Loucy (cell line): ENCODE measurements around the gene IFNLR1.

Source experiments
- H2AFZ ChIP-seq: fragments of 200-600 bp; sonication (generic); 2 replicates; pipeline ENCODE4 v1.6.0; 2016; ENCODE audit warnings: antibody characterized with exemption, mild to moderate bottlenecking, low read length, moderate library complexity
- H3F3A ChIP-seq: fragments of 200-600 bp; 2 replicates; pipeline ENCODE4 v1.6.0; 2016; ENCODE audit warnings: antibody characterized with exemption, low read depth, mild to moderate bottlenecking
- H3K27me3 ChIP-seq: fragments of 200-600 bp; sonication (generic); 2 replicates; pipeline ENCODE4 v1.6.1; 2014; ENCODE audit warnings: low read length, mild to moderate bottlenecking; ENCODE audit not compliant: insufficient read depth, poor library complexity, severe bottlenecking
- H3K36me3 ChIP-seq: fragments of 200-600 bp; sonication (generic); 2 replicates; pipeline ENCODE4 v1.6.1; 2016; ENCODE audit warnings: low read length; ENCODE audit not compliant: insufficient read depth
- H3K4me1 ChIP-seq: fragments of 200-600 bp; sonication (generic); 2 replicates; pipeline ENCODE4 v1.5.1; 2014; ENCODE audit warnings: low read length, mild to moderate bottlenecking; ENCODE audit not compliant: insufficient read depth, poor library complexity, severe bottlenecking
- H3K4me2 ChIP-seq: fragments of 200-600 bp; sonication (generic); 2 replicates; pipeline ENCODE4 v1.6.0; 2014; ENCODE audit warnings: antibody characterized with exemption, low read length, low read depth, mild to moderate bottlenecking; ENCODE audit not compliant: poor library complexity, severe bottlenecking
- H3K4me3 ChIP-seq: fragments of 200-600 bp; sonication (generic); 2 replicates; pipeline ENCODE4 v1.5.1; 2014; ENCODE audit warnings: low read length, mild to moderate bottlenecking, mixed read lengths; ENCODE audit not compliant: poor library complexity, severe bottlenecking
- H3K79me2 ChIP-seq: fragments of 200-600 bp; sonication (generic); 2 replicates; pipeline ENCODE4 v1.6.1; 2014; ENCODE audit warnings: low read length; ENCODE audit not compliant: insufficient read depth
- H3K9ac ChIP-seq: fragments of 200-600 bp; sonication (generic); 2 replicates; pipeline ENCODE4 v1.6.0; 2014; ENCODE audit warnings: mild to moderate bottlenecking, low read depth, low read length, moderate library complexity; ENCODE audit not compliant: poor library complexity, severe bottlenecking
- H3K9me2 ChIP-seq: fragments of 200-600 bp; sonication (generic); replicated peaks from 2 replicates; pipeline ENCODE4 v1.6.1; 2016; ENCODE audit warnings: low read depth, low read length, mixed read lengths
- H3K9me3 ChIP-seq: fragments of 200-600 bp; sonication (generic); 2 replicates; pipeline ENCODE4 v1.6.1; 2014; ENCODE audit warnings: mild to moderate bottlenecking, antibody characterized with exemption, low read length, low read depth; ENCODE audit not compliant: insufficient read depth
- H4K20me1 ChIP-seq: fragments of 200-600 bp; sonication (generic); 2 replicates; pipeline ENCODE4 v1.6.0; 2014; ENCODE audit warnings: antibody characterized with exemption, low read length, mild to moderate bottlenecking; ENCODE audit not compliant: insufficient read depth, poor library complexity, severe bottlenecking
- EZH2phosphoT487 ChIP-seq: fragments of 200-600 bp; IDR thresholded peaks from 2 replicates; pipeline ENCODE4 v1.6.1; 2018; ENCODE audit warnings: antibody characterized with exemption, mild to moderate bottlenecking, moderate library complexity, borderline replicate concordance
- TF ChIP-seq, protein P1 (sequence below): fragments of 200-600 bp; sonication (generic); conservative IDR thresholded peaks from 2 replicates; pipeline ENCODE4 v1.5.1; 2014; ENCODE audit warnings: mild to moderate bottlenecking, antibody characterized with exemption, low read length

Gene IFNLR1

GRCh38 chr1:24181619-24182018, 5.5 kb downstream of the IFNLR1 start:
- no peak overlapping the region for H3K9ac ChIP-seq
- H3K36me3 ChIP-seq = no peaks in the 10 kb centered on the region
- no peaks in the 10 kb centered on the region for H3K9me2 ChIP-seq
- H3K4me2 ChIP-seq = no peak overlapping the region
- no peaks in the 10 kb centered on the region for H3K79me2 ChIP-seq
- no peaks in the 10 kb centered on the region for H3K27me3 ChIP-seq
- H4K20me1 ChIP-seq = no peaks in the 10 kb centered on the region
- H3K4me1 ChIP-seq = peaks cover 15% of the 10 kb centered on the region
- no peaks in the 10 kb centered on the region for H3F3A ChIP-seq
- H3K9me3 ChIP-seq = no peaks in the 10 kb centered on the region
- H3K4me3 ChIP-seq = no peak overlapping the region
- no peak overlapping the region for H2AFZ ChIP-seq
- no peak for TF ChIP-seq EZH2phosphoT487
- TF ChIP-seq, protein P1, sequence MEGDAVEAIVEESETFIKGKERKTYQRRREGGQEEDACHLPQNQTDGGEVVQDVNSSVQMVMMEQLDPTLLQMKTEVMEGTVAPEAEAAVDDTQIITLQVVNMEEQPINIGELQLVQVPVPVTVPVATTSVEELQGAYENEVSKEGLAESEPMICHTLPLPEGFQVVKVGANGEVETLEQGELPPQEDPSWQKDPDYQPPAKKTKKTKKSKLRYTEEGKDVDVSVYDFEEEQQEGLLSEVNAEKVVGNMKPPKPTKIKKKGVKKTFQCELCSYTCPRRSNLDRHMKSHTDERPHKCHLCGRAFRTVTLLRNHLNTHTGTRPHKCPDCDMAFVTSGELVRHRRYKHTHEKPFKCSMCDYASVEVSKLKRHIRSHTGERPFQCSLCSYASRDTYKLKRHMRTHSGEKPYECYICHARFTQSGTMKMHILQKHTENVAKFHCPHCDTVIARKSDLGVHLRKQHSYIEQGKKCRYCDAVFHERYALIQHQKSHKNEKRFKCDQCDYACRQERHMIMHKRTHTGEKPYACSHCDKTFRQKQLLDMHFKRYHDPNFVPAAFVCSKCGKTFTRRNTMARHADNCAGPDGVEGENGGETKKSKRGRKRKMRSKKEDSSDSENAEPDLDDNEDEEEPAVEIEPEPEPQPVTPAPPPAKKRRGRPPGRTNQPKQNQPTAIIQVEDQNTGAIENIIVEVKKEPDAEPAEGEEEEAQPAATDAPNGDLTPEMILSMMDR = no peak

DNA sequence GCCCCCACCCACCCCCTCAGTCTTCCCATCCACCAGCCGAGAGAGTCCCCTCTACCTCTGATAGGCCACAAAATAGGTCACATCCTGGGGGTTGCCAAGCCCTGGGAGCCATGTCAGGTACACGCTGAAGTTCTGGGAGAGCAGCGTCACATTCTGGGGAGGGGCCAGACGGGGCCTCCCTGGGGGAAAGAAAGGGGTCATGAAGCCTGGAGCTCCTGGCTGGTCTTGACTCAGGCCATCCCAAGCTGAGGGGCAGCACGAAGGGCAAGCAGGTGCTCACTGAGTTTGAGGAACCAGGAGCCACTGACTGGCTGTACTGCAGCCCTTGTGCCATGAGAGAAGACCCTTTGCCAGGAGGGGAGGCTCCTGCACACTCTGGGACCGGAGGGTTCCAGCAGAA, 6.4 kb downstream of the IFNLR1 start:
- TF ChIP-seq EZH2phosphoT487 = no peak
- TF ChIP-seq, protein P1 = no peak

DNA sequence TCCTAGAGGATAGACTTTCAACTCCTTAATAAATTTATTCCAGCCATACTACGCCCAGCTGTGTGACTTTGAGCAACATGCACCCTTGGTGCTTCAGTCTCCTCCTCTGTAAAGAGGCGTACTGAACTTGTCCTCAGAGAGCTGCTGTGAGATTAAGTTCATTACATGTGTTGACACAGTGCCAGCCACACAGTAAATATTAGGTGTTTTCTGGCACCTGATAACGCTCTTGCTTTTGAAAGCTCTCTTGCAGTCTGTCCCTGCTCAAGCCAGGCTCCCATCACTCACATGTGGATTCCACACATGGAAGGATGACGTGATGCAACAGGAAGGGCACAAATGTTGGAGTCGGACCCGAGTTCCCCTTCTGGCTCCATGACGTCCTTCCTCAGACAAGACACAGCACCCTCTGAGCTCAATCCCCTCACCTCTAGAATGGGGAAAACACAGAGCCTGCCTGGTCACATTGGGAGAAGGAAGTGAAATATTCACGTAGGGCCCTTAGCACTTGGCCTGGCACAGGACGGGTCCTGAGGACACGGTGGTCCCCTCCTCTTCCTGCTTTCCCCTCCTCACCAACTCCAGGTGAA, 7.7 kb downstream of the IFNLR1 start:
- Histone ChIP-seq H3K27me3 (no peaks in the 10 kb centered on the region), H2AFZ (no peak overlapping the region), H4K20me1 (no peaks in the 10 kb centered on the region), H3K4me3 (no peak overlapping the region), H3K9ac (no peak overlapping the region), H3F3A (no peaks in the 10 kb centered on the region), H3K9me2 (no peaks in the 10 kb centered on the region), H3K79me2 (no peaks in the 10 kb centered on the region), H3K9me3 (no peaks in the 10 kb centered on the region), H3K4me1 (no peaks in the 10 kb centered on the region), H3K4me2 (no peak overlapping the region), H3K36me3 (no peaks in the 10 kb centered on the region)
- TF ChIP-seq, protein P1 = no peak
- no peak for TF ChIP-seq EZH2phosphoT487

More for the DNA sequence above, 6.4 kb downstream of the IFNLR1 start:
- Histone ChIP-seq H3K4me3 (no peak overlapping the region), H3K79me2 (no peaks in the 10 kb centered on the region), H3F3A (no peaks in the 10 kb centered on the region), H2AFZ (no peak overlapping the region), H3K9me3 (no peaks in the 10 kb centered on the region), H3K27me3 (no peaks in the 10 kb centered on the region), H3K4me2 (no peak overlapping the region), H4K20me1 (no peaks in the 10 kb centered on the region), H3K36me3 (no peaks in the 10 kb centered on the region), H3K9me2 (no peaks in the 10 kb centered on the region), H3K4me1 (peaks cover 6% of the 10 kb centered on the region), H3K9ac (no peak overlapping the region)
